ENCODE data around the gene SLC44A4. TPM values are rescaled to one million over a fixed set of nuclear protein-coding genes. Genes with fewer than 3 reads are reported as not detected.

SLC44A4 gene
- total and polyA plus RNA-seq, 2 donors: 3.3 to 4.2 TPM

DNA sequence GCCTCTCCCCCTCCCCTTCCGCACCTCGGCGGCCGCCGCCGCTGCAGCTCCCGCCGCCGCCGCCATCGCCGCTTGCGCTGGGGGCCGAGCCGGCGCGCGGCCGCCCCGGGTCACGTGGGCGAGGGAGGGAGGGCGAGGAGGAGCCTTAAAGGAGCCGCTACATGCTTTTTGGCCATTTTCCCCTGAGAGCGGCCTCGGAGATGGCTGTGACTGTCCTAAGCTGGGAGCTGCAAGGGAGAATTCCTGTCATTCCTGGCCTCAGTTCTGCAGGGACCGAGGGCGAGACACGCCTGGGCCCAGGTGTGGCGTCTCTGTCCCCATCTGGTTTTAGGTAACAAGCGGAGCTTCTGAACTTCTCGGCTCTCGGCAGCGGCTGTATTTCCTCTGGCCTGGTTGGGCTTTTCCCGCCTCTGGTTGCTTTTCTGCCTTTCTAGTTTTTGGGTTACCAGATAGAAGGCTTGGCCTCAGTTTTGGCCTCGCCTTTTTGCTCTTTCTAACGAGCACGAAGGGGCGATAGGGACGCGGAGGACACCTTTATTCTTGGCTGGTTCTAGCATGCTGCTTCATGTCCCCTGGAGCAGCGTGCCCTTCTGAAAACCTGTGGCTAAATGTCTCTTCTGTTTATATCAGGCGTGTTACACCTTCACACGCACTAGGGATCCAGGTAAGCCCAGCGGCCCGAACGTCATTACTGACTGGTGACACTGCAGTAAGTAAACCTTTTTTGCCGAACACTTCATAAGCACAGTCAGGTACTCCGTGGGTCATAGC is 19.0 kb upstream of the SLC44A4 start, which contains the start of gene EHMT2:
Gene EHMT2 (minus strand): TSS at position 87 of the 771 bp plus-strand sequence. CDS start 21 bp downstream, at position 66.
- no peaks in the 10 kb centered on the region for H3K36me3 ChIP-seq (ENCODE audit: insufficient read depth)
- DNase-seq (ENCODE audit: extremely low spot score): no peak
- peak within 1 kb of the TSS; percentile 99 for H3K4me3 ChIP-seq (ENCODE audit: low read depth, low read length)
- no peaks in the 10 kb centered on the region for H3K4me1 ChIP-seq (ENCODE audit: insufficient read depth)
- peak within 1 kb of the TSS; percentile 67 for H3K27ac ChIP-seq (ENCODE audit: low read depth)
- under 1% methylated on average over 49 of the region's 49 CpGs for WGBS

DNA sequence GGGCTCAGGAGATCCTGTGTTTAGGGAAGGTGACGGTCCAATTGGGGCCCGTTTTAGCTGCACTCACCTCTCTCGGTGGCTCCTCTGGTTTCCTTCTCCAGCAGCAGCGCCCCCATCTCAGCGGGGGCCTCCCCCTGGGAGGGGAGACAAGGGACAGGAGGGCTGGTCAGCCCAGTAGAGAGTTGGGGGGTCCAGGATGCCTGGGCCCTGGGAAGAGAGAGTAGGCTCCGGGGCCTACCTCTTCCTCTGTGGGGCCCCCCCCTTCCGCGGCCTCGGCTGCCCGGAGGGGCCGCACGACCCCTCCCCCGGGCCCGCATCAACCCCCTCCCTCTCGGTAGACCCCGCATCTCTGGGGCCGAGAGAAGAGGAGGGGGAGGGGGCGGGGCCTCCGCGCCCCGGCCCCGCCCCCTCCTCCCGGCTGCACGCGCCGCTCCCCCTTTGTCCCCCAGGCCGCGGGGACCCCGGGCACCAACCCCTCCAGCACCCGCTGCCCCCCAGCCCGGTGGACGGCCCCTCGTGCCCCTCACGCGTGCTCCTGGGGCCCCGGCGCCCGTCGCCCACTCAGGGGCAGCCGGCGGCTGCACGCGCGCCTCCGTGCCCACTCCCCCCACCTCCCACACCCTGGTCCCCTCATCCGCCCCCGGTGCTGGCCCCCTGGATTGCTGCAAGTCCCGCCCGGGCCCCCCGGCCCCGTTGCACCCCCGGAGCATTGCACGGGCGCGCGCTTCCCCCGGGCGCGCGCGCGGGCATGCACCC is 18.2 kb upstream of the SLC44A4 start:
- under 1% methylated on average over 59 of the region's 62 CpGs for WGBS
- no peaks in the 10 kb centered on the region for H3K4me1 ChIP-seq (ENCODE audit: insufficient read depth)
- H3K4me3 ChIP-seq (ENCODE audit: low read depth, low read length): peak overlapping the region; percentile 99
- peak overlapping the region; percentile 67 for H3K27ac ChIP-seq (ENCODE audit: low read depth)
- no peak for DNase-seq (ENCODE audit: extremely low spot score)
- H3K36me3 ChIP-seq (ENCODE audit: insufficient read depth): no peaks in the 10 kb centered on the region

DNA sequence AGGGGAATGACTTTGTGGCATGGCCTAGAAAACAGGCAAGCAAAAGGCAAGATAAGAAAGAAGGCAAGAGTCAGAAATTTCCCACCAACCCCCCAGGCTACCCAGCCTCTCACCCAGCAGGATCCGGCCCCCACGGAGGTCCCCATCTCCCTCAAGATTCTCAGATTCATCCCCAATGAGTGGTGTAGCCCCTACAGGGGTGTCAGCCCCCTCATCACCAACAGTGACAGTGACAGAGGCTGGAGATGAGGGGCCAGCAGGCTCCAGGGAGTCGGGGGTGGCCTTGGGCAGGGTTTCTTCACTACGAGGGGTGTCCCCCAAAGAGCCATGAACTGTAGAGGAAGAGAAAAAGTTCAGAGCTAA is 17.7 kb upstream of the SLC44A4 start:
- H3K4me1 ChIP-seq (ENCODE audit: insufficient read depth): no peaks in the 10 kb centered on the region
- no peak overlapping the region for H3K27ac ChIP-seq (ENCODE audit: low read depth)
- H3K36me3 ChIP-seq (ENCODE audit: insufficient read depth): no peaks in the 10 kb centered on the region
- peak overlapping the region; percentile 99 for H3K4me3 ChIP-seq (ENCODE audit: low read depth, low read length)
- WGBS: 38% methylated on average over 4 of the region's 4 CpGs
- no peak for DNase-seq (ENCODE audit: extremely low spot score)

DNA sequence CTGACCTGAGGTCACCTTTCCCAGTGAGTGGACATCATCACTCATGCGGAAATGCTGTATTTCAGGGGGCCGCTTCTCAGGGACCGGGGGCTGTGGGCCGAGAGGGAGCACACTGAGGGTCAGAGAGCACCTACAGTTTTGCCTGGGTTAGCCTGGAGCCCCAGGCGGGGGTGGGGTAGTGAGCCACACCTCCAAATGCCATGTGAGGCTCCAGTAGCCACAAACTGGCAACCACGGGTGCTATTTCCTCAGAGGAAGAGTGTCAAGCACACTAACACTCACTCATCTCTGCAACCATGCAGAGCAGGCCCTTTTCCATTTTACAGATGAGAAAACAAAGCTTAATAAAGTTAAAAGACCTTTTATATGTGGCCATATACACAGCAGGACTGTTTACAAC is 14.0 kb upstream of the SLC44A4 start:
- Histone ChIP-seq H3K4me1 (ENCODE audit: insufficient read depth) (no peaks in the 10 kb centered on the region), H3K4me3 (ENCODE audit: low read depth, low read length) (no peak overlapping the region), H3K36me3 (ENCODE audit: insufficient read depth) (peaks cover 6% of the 10 kb centered on the region), H3K27ac (ENCODE audit: low read depth) (no peak overlapping the region)
- 85% methylated on average over 6 of the region's 6 CpGs for WGBS
- DNase-seq (ENCODE audit: extremely low spot score): no peak

DNA sequence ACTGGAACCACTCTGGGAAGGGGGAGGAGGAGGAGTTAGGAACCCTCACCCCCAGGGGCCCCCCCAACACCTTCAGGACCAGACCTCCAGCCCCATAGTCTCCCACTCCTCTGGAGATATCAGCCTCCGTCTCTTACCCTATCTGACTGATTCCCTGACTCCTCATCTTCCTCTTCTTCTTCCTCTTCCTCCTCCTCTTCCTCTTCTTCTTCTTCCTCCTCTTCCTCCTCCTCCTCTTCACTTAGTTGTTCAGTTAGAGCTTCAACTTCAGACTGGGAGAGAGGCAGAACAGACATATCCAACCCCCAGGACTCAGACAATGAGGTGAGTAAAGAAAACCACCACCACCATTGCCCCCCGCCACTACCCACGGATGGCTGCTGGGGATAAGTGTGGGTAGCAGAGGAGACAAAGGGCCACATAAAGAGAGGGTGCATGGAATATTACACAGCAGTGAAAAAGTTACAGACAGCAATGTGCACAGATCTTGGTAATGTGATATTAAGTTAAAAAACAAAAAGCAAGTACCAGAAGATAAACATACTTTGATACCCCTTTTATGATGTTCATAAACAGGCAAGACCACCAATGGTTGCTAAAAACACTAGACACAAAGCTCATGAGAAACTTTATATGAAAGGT is 10.7 kb upstream of the SLC44A4 start:
- 93% methylated on average over 3 of the region's 3 CpGs for whole genome bisulfite sequencing
- Histone ChIP-seq H3K4me1 (ENCODE audit: insufficient read depth) (no peaks in the 10 kb centered on the region), H3K36me3 (ENCODE audit: insufficient read depth) (peaks cover 7% of the 10 kb centered on the region), H3K4me3 (ENCODE audit: low read depth, low read length) (no peak overlapping the region), H3K27ac (ENCODE audit: low read depth) (no peak overlapping the region)
- no peak for DNase-seq (ENCODE audit: extremely low spot score)

DNA sequence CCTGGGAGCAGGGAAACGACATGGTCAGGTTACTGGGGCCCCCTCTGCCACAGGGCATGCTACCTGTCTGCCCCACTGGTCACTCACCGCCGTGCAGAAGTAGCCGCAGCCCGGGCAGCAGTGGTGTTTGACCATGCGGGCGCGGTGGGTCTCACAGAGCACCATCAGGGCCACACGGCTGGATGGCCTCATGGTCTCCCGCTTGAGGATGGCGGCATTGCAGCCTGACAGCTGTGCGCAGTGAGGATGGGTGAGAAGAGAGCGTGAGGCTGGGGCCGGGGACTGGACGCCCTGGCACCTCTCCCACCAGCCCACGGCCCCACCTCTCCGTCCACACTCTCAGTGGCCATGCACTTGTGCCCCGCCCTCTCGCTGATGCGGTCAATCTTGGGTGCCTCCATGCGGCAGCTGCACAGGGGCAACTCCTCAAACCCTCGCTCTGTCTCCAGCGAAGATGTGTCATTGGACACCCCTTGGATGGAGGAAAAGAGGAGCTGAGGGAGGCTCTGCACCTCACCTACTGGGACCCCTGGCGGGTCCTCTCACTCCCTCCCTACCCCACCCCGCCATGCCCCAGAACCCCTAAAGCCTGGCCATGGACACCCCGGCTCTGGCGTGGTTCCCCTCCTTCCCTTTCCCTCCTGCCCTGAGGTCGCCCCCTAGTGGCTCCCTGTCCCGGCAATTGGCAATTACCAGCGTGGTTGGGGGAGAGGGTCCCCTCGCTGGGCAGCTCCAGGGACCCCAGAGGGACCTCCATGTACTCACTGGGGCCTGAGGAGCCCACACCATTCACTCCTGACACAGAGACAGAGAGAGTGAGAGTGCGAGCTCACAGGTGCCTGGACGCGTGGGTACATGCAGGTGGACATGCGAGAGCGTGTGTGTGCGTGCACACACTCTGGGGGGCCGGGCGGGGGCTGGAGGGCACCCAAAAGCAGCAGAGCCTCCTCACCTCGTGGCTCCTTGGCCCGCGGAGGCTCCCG is 9.8 kb upstream of the SLC44A4 start:
- H3K27ac ChIP-seq (ENCODE audit: low read depth): no peak overlapping the region
- H3K36me3 ChIP-seq (ENCODE audit: insufficient read depth): peaks cover 7% of the 10 kb centered on the region
- no peak for DNase-seq (ENCODE audit: extremely low spot score)
- no peak overlapping the region for H3K4me3 ChIP-seq (ENCODE audit: low read depth, low read length)
- no peaks in the 10 kb centered on the region for H3K4me1 ChIP-seq (ENCODE audit: insufficient read depth)
- WGBS: 78% methylated on average over 43 of the region's 43 CpGs

DNA sequence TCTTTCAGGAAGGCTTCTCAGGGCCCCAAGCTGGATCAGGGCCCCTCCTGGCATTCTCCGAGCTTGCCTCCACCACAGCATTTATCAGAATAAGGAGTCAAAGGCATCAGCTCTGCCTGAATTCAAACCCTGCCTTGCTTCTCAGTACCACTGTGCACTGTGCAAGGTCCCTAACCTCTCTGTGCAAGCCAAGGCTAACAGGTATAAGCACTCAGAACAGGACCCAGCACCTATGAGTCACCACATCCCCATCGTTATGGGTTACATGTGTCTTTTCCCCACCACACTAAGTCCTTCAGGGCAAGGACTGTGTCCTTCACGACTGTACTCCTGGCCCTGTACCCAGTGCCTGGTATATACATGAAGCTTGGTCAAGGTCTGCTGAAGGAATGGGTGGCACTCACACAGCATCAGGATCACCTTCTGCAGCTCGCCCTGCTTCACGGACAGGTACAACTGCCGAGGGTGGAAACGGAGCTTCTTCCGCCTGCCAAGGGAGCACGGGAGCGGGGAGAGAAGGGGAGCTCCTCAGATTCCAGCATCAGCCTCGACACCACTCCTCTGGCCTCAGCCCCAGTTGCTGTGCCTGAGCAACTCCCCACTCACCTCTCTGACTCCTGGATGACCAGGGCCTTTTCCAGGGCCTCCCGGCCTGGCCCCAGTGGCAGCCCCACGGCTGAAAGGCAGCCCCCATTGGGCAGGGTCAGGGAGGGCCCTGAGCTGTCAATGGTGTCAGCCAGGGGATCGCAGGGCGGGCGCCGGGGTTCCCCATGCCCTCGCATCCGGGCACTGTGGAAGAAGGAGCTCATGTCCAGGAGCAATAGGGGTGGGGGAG is 8.6 kb upstream of the SLC44A4 start:
- 91% methylated on average over 19 of the region's 19 CpGs for WGBS
- H3K36me3 ChIP-seq (ENCODE audit: insufficient read depth): peaks cover 10% of the 10 kb centered on the region
- no peak for DNase-seq (ENCODE audit: extremely low spot score)
- no peak overlapping the region for H3K27ac ChIP-seq (ENCODE audit: low read depth)
- H3K4me3 ChIP-seq (ENCODE audit: low read depth, low read length): no peak overlapping the region
- no peaks in the 10 kb centered on the region for H3K4me1 ChIP-seq (ENCODE audit: insufficient read depth)

DNA sequence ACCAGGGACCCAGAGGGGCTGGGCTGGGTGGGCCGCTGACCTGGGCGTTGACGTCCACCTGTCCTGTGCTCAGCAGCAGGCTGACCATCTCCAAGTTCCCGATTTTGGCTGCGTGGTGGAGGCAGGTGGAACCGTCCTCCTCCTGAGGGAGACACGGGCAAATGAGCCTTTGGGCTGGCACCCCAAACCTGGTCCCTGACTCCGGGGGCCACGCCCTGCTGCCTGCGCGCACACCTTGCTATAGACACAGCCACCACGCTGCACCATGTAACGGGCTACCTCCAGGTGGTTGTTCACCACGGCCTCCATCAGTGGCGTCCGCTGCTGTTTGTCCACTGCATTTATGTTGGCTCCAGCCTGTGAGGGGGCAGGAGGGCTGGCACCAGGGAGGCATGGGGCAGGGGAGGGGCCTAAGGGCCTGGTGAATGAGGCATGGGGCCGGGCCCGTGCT is 7.8 kb upstream of the SLC44A4 start:
- 87% methylated on average over 18 of the region's 18 CpGs for WGBS
- peaks cover 10% of the 10 kb centered on the region for H3K36me3 ChIP-seq (ENCODE audit: insufficient read depth)

DNA sequence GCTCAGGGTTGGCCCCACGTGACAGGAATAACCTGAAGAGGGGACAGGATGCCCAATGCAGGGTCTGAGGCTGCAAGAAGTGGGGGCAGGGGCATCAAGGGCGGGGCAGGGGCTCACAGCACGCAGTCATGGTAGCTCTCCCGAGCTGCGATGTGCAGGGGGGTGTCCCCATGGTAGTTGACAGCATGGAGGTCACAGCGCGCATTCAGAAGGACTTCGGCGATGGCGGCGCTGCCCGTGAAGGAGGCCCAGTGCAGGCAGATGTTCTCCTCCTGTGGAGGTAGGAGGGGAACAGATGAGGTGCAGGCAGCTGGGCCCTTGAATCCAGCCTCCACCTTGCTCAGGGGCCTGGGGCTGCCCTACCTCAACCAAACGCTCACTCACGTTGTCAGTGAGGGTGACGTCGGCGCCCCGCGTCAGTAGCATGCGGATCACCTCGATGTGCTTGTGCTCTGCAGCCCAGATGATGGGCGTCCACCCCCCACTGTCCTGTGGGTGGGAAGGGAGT is 5.8 kb upstream of the SLC44A4 start:
- WGBS: 95% methylated on average over 22 of the region's 22 CpGs
- H3K27ac ChIP-seq (ENCODE audit: low read depth): no peak overlapping the region
- no peak overlapping the region for H3K4me3 ChIP-seq (ENCODE audit: low read depth, low read length)
- DNase-seq (ENCODE audit: extremely low spot score): no peak
- H3K36me3 ChIP-seq (ENCODE audit: insufficient read depth): peaks cover 12% of the 10 kb centered on the region
- no peaks in the 10 kb centered on the region for H3K4me1 ChIP-seq (ENCODE audit: insufficient read depth)

More for the DNA sequence above, 7.8 kb upstream of the SLC44A4 start:
- DNase-seq (ENCODE audit: extremely low spot score): no peak
- H3K4me3 ChIP-seq (ENCODE audit: low read depth, low read length): no peak overlapping the region
- H3K4me1 ChIP-seq (ENCODE audit: insufficient read depth): no peaks in the 10 kb centered on the region
- H3K27ac ChIP-seq (ENCODE audit: low read depth): no peak overlapping the region

DNA sequence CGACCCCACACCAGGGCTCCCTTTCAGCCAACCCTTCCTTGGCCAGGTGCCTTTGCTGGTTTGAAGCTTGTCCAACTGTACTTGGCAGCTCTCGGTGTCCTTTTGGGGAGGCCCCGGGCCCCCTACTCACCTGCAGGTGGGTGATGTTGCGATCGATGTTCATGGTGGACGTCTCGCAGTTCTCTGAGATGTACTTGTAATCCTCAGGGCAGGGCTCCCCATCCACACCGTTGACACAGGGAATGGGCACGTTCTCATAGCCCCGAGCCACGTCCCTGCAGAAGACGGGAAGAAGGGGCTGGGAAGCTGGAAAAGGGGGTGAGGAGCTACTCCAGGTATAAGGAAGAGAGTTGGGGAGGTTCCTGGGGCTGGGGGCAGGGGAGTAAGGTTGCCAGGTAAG is 4.9 kb upstream of the SLC44A4 start:
- peaks cover 10% of the 10 kb centered on the region for H3K36me3 ChIP-seq (ENCODE audit: insufficient read depth)
- H3K4me3 ChIP-seq (ENCODE audit: low read depth, low read length): no peak overlapping the region
- 90% methylated on average over 12 of the region's 12 CpGs for WGBS

DNA sequence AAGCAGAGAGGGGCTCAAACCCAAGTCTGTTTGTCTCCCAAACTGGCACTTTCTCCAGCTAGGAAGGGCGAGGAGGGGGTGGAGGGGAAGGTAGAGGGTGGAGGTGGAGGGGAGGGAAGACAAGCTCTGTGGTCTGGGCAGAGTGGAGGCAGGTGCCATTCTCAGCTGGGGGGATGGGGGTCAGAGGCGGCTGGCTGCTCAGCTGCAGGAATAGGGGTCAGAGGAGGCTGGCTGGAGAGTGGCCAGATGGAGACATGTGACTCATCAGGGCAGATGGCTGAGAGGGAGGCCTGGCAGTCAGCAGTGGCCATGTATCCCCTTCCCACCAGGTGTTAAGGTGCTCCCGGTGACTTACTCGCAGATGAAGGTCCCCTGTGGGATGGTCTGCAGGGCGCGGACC is 3.5 kb upstream of the SLC44A4 start:
- Histone ChIP-seq H3K36me3 (ENCODE audit: insufficient read depth) (peaks cover 6% of the 10 kb centered on the region), H3K4me1 (ENCODE audit: insufficient read depth) (no peaks in the 10 kb centered on the region), H3K4me3 (ENCODE audit: low read depth, low read length) (no peak overlapping the region), H3K27ac (ENCODE audit: low read depth) (no peak overlapping the region)
- no peak for DNase-seq (ENCODE audit: extremely low spot score)
- 96% methylated on average over 5 of the region's 6 CpGs for WGBS

More for the DNA sequence above, 4.9 kb upstream of the SLC44A4 start:
- H3K27ac ChIP-seq (ENCODE audit: low read depth): no peak overlapping the region
- no peaks in the 10 kb centered on the region for H3K4me1 ChIP-seq (ENCODE audit: insufficient read depth)
- no peak for DNase-seq (ENCODE audit: extremely low spot score)

Measured in urinary bladder (tissue), 4 donors.